Measurements from ENCODE around the gene SCG3. TPM values are rescaled to one million over a fixed set of nuclear protein-coding genes. Genes with fewer than 3 reads are reported as not detected.
A peak's percentile ranks its signal among the peaks of the same experiment; 100 is the strongest.

SCG3 gene
- total RNA-seq, 1 donor from 2014 or later, result not detected

DNA sequence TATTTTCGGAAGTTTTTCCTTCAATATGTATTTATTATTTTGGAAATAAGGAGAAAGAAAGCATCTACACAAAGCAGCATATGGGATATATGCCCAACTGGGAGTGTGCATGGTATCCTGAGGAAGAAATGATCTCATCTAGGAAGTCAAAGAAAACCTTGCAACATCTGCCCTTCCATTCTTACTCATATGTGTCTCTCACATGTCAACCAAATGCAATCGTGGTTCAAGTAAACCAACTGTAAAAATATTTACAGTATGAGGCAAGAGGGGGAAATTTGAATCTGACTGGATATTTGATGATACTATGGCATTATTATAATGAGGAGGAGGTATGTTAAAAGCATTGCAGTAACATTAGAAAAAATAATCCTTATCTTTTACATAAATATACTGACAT, 3.2 kb upstream of the SCG3 start:
- no peak for DNase-seq

- DNase-seq, result no peak
Measured at GRCh38 chr15:51680321-51680720, 982 bp upstream of the SCG3 start.

DNA sequence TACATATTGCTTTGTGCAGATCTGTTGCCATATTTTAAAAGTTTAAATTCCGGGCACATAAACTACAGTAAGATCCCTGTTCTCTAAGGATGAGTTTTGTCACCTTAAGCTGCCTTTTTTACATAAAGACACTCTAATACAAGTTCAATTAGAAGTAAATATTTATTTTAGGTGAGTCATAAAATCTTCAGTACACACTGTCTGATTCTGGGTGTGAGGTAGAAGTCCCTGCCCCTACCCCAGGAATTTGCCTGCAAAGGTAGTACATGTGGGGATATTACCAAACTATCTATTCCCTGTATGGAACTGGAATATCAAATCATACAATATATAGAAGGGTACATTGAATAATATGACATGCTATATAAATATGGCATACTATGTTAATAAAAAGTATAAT, 6.3 kb downstream of the SCG3 start:
- no peak for DNase-seq

DNA sequence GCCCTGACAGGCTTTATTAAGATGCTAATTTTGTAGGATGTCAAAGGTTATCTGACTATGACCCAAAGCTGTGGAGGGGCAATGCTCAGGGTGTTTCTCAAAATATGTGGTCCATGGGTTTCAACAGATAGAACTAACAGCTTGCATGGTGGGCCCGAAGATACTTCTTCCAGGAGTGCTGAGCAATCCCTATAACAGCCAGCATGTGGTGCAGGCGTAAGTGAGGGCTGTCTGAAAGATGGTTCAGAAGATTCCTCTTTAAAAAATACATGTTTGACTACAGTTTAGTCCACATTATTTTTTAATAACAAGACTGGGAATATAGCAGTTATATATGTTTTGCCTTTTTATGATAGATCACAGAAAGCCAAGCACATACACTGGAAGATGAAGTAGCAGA, 7.6 kb downstream of the SCG3 start:
- no peak for DNase-seq

DNA sequence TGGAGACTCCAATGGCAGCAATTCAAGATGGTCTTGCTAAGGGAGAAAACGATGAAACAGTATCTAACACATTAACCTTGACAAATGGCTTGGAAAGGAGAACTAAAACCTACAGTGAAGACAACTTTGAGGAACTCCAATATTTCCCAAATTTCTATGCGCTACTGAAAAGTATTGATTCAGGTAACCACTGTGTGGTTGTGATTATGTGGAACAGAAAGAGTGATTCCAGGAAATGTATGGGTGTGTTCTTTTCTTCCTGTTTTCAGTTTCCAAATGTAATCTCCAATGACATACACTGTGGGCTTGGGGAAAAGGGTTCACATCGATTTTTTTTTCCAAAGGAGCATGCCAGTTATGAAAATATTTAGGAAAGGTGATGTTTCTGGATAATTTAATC, 10.9 kb downstream of the SCG3 start:
- no peak for DNase-seq

DNA sequence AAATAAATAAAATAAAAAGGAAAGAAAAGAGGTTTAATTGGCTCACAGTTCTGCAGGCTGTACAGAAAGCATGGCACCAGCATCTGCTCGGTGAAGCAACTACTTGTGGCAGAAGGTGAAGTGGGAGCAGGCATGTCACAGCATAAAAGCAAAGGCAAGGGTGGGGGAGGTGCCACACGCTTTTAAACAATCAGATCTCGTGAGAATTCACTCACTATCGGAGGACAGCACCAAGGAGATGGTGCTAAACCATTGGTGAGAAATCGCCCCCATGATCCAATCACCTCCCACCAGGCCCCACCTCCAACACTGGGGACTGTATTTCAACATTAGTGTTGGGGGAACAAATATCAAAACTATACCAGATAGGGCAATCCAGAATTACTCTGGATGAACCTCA, 15.3 kb downstream of the SCG3 start:
- DNase-seq, result no peak

GRCh38 chr15:51697163-51697562, 15.9 kb downstream of the SCG3 start:
- no peak for DNase-seq

DNA sequence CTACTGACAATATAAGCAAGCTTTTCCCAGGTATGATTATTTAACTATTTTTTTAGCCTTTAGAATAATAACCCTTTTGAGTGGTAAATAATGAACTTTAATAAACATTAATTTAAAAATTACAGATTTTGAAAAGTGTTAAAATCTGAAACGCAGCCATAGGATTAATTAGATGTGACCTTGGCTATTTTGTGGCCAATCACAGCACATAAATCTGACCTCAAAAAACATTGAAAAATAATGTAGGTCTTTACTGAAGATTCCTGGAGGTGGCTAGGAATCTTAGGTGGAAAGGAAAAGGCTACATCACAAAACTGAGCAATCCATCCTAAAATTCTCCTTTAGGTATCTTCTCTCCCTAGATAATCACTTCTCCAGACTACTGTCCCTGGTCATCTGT, 18.1 kb downstream of the SCG3 start:
- DNase-seq, result no peak

DNA sequence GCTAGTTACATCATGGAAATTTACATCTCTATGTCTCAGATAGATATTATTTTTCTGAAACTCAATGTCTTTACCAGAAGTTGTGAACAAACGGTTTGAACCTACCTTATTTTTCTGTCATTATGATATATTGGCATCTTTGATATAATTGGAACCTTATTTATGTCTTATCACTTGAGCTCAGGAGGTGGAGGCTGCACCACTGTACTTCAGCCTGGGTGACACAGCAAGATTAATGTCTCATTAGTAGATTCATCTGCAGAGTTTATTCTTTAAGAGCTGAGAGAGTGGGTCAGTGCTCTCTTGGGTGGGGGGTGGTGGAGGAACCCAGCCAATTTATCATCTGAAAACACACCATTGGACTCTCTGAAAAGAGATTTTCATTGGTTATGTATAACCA, 21.4 kb downstream of the SCG3 start:
- DNase-seq, result no peak

- peak; percentile 82 for DNase-seq
Measured at GRCh38 chr15:51706291-51706690, 25.0 kb downstream of the SCG3 start.

GRCh38 chr15:51706926-51707608, 25.8 kb downstream of the SCG3 start:
- DNase-seq, result no peak

DNA sequence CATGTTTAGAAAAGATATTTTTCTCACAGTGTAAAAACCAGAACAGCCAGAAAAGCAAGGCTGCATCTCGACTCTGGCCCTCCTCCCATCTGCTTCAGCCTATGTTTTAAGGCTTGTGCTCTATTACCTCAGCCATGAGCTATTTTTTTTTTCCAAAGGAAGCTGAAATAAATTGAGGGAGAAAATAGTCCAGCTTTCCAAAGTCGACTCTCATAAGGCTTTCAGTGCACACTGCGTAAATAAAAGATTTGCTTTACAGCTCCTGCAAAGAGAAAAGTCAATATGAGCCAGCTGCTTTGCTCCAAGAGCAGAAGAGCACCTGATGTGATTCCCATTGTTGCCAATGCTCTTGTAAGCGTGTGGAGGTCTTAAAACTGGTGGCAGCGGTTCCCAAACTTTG, 26.7 kb downstream of the SCG3 start:
- peak; percentile 67 for DNase-seq

DNA sequence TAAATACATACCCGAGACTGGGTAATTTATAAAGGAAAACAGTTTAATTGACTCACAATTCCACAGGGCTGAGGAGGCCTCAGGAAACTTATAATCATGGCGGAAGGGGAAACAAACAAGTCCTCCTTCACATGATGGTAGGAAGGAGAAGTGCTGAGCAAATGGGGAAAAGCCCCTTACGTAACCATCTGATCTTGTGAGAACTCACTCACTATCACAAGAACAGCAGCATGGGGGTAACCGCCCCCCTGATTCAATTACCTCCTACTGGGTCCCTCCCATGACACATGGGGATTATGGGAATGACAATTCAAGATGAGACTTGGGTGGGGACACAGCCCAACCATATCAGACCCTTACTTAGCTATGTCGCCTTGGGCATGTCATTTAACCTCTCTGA, 27.7 kb downstream of the SCG3 start:
- DNase-seq, result no peak

- no peak for DNase-seq
Measured at GRCh38 chr15:51714162-51714561, 32.9 kb downstream of the SCG3 start.

DNA sequence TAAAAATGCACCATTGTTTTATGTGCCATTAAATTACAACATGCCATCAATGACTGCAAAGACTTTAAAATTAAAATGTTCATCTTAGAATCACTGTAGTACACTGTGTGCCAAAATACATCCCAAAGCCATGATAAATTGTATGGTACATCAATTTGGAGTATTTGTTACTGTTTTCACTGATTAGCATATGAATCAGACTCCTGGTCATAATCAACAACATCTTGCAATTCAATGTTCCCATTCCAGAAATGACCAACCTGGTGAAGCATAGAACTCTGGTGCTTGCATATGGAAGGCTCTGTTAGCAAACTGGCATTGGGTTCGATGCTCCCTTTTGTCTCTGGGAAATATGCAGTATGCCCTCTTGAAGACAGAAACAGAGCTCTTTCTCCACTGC, 33.6 kb downstream of the SCG3 start:
- DNase-seq, result no peak

DNA sequence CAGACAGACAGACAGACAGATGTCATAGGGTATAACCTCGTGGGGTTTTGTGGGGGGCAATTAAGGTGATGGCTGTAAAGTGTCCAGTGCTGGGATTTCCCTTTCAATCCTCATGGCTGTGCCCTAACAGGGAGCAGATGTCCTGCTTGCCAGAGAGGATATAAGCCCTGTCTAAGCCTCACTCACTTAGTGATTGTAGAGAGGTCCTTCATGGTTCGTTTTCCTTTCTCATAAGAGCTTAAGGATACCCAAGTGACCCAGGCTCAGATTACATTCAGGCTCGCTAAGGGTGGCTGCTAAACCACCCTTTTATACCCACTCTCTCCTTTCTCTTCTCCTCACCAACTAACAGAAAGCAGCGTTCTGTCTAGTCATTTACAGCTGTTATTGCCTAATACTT, 36.9 kb downstream of the SCG3 start:
- no peak for DNase-seq

GRCh38 chr15:51718746-51719145, 37.4 kb downstream of the SCG3 start:
- no peak for DNase-seq

- no peak for DNase-seq
Measured at GRCh38 chr15:51720201-51720995, 39.1 kb downstream of the SCG3 start.

- DNase-seq, result no peak
Measured at GRCh38 chr15:51721199-51721960, 40.1 kb downstream of the SCG3 start.

DNA sequence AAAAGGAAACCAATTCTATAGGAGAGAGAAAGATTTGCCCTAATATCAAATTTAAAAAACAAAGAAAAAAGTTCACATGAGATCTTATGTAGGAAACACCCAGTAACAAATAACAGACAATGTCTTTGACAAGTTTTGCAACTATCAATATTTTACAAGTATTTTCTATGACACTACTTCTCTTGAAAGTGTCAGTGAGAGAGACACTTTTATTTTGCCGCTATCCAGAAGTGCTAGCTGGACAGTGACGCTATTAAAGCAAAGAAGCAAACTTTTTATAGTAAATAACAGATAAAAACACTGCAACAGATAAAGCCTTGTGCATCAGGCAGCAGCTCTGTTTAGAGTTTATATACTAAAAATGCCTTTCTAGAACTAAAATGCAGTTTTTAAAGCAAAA, 42.9 kb downstream of the SCG3 start:
- DNase-seq, result no peak

GRCh38 chr15:51724673-51725072, 43.4 kb downstream of the SCG3 start:
- DNase-seq, result no peak

GRCh38 chr15:51726302-51727073, 45.2 kb downstream of the SCG3 start:
- DNase-seq, result peak; percentile 37

Data from skin of body (tissue), 2 donors.